Bronchial epithelial cell (primary cell): ENCODE measurements around the gene PNPLA5. TPM values are rescaled to one million over a fixed set of nuclear protein-coding genes. Genes with fewer than 3 reads are reported as not detected.

Experiments
- DNase-seq: peaks from one replicate; pipeline ENCODE4 v3.0.0-alpha.2; 2010; ENCODE audit warnings: low read depth
- FAIRE-seq: peaks from 2 replicates; lab custom pipeline; 2011; peaks lifted over from hg19 to GRCh38; lab: Jason Lieb, UNC
- H3K27me3 ChIP-seq: 2 replicates; pipeline ENCODE4 v1.5.1; 2011; ENCODE audit warnings: low read length; ENCODE audit not compliant: control insufficient read depth, insufficient read depth
- H3K36me3 ChIP-seq: 2 replicates; pipeline ENCODE4 v1.5.1; 2011; ENCODE audit warnings: low read length; ENCODE audit not compliant: control insufficient read depth, insufficient read depth
- H3K4me3 ChIP-seq: 2 replicates; pipeline ENCODE4 v1.5.1; 2011; ENCODE audit warnings: mild to moderate bottlenecking, low read depth, low read length, control low read depth
- total RNA-seq: library from RNA; depleted of rRNA; stranded (reverse); fragments of >200 nt; gene quantifications from 2 replicates; pipeline ENCODE4 v1.2.1, GENCODE V29; 2014
- TF ChIP-seq, protein P1 (sequence below): IDR thresholded peaks from 2 replicates; pipeline ENCODE4 v1.5.1; 2011; ENCODE audit warnings: mild to moderate bottlenecking, moderate library complexity, low read length, control low read depth, inconsistent platforms; ENCODE audit not compliant: insufficient read depth, severe bottlenecking

PNPLA5 gene
- total RNA-seq, 1 donor from 2014 or later: not detected

DNA sequence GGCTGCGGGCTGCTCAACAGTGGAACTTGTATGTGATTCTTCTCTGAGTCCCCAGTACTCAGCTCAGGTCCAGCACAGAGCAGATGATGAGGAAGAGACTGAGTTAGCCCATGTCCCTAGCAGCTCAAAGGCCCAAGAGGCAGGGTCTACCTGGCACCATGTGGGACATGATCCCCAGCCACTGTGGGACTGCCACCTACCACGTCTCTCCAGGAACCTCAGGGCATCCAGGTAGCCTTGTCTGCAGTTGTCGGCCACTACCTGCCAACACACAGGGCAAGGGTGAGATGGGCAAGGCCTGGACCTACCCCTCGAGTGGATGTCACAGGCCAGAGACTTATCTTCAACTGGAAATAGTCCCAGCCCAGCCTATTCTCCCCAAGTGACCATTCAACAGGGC is 4.4 kb downstream of the PNPLA5 start:
- no peaks in the 10 kb centered on the region for H3K36me3 ChIP-seq
- DNase-seq: no peak
- H3K4me3 ChIP-seq: no peak overlapping the region
- TF ChIP-seq, protein P1, sequence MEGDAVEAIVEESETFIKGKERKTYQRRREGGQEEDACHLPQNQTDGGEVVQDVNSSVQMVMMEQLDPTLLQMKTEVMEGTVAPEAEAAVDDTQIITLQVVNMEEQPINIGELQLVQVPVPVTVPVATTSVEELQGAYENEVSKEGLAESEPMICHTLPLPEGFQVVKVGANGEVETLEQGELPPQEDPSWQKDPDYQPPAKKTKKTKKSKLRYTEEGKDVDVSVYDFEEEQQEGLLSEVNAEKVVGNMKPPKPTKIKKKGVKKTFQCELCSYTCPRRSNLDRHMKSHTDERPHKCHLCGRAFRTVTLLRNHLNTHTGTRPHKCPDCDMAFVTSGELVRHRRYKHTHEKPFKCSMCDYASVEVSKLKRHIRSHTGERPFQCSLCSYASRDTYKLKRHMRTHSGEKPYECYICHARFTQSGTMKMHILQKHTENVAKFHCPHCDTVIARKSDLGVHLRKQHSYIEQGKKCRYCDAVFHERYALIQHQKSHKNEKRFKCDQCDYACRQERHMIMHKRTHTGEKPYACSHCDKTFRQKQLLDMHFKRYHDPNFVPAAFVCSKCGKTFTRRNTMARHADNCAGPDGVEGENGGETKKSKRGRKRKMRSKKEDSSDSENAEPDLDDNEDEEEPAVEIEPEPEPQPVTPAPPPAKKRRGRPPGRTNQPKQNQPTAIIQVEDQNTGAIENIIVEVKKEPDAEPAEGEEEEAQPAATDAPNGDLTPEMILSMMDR: no peak
- peak; percentile 40 for FAIRE-seq
- H3K27me3 ChIP-seq: peaks cover 16% of the 10 kb centered on the region

DNA sequence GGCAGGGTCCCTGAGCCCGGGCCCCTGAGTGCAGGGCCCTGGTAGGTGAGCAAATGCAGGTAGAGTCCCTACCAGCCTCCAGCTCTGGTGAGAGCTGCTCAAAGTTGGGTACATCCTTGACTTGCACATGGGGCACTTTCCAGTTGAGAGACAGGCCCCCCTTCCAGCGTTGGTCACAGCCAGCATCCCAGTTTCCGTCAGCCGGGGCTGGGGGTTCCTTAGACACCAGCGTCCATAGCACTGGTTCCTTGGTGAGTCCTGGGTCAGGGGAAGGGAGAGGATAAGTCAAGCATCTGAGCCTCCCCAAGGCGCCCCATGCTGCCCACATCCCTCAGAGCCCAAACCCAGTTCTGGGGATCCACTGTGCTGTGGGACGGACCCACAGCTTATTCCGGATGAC is 5.6 kb downstream of the PNPLA5 start:
- DNase-seq: no peak
- H3K4me3 ChIP-seq: no peak overlapping the region
- TF ChIP-seq, protein P1: no peak
- H3K27me3 ChIP-seq: peaks cover 7% of the 10 kb centered on the region
- no peak for FAIRE-seq
- H3K36me3 ChIP-seq: no peaks in the 10 kb centered on the region

DNA sequence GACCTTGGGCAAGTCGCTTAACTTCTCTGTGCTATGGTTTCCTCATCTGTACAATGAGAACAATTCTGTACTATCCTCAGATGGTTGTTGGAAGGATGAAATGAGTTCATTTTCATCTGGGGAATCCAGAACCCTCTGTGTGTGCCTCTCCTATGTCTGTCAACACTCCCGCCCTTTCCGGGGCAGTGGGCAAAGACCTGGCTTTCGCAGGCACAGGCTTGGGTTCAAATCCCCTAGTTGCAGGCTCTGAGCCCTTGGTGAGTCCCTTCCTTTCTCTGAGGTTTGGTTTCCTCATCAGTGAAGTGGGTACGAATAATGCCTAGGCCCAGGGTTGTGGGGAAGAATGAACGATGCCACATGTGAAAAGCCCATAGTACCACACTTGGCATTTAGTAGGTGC is 6.0 kb downstream of the PNPLA5 start:
- no peak for DNase-seq
- peaks cover 3% of the 10 kb centered on the region for H3K27me3 ChIP-seq
- no peak overlapping the region for H3K4me3 ChIP-seq
- FAIRE-seq: no peak
- TF ChIP-seq, protein P1: no peak
- H3K36me3 ChIP-seq: no peaks in the 10 kb centered on the region

DNA sequence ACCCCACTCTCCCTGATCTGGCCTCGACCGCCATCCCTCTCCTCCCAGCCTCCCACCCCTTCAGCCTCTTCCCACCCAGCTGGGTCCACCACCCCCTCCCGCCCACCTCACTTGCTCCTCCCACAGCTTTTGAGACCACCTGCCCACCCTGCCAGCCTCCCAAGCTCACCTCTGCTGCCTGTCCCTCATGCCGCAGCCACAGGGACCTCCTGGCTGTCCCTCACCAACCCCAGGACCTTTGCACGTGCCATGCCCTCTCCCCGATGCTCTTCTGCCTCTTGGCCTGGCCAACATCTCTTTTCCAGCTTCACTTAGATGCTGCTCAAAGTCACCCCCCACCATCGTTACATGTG is 6.5 kb downstream of the PNPLA5 start:
- Histone ChIP-seq H3K27me3 (no peaks in the 10 kb centered on the region), H3K4me3 (no peak overlapping the region), H3K36me3 (no peaks in the 10 kb centered on the region)
- no peak for FAIRE-seq
- no peak for DNase-seq
- TF ChIP-seq, protein P1: no peak

DNA sequence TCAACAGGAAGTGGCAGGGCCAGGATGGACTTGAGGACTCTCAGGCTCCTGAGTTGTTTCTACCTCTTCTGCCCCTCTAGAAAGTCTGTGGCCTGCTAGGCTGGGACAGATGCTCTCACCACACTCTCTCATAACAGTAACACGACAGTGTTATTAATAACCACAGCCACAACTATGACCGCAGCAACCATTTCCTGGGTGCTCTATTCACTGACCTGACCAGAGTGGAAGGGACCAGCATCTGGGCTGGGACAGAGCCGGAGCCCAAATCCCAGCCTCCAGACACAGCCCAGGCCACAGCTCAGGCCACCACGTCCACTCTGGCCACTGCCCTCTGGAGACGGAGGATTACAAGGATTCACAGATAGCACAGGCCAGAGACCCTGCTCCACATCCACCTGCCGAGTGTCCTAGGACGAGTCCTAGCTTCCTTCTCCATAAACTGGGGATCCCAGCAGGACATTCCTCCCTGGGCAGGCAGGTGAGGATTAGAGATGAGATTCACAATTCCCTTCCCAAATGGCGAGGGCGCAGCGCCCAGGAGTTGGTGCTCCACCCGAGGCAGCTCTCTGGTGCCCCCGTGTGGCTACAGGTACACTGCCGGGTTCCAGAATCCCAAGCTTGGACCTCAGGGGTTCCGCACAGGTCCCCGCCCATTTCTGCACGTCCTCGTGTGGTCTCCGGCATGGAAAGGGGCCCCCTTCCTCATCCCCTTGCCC is 7.1 kb downstream of the PNPLA5 start:
- no peaks in the 10 kb centered on the region for H3K36me3 ChIP-seq
- no peaks in the 10 kb centered on the region for H3K27me3 ChIP-seq
- TF ChIP-seq, protein P1: peak; percentile 91
- H3K4me3 ChIP-seq: no peak overlapping the region
- FAIRE-seq: no peak
- DNase-seq: peak; percentile 21

DNA sequence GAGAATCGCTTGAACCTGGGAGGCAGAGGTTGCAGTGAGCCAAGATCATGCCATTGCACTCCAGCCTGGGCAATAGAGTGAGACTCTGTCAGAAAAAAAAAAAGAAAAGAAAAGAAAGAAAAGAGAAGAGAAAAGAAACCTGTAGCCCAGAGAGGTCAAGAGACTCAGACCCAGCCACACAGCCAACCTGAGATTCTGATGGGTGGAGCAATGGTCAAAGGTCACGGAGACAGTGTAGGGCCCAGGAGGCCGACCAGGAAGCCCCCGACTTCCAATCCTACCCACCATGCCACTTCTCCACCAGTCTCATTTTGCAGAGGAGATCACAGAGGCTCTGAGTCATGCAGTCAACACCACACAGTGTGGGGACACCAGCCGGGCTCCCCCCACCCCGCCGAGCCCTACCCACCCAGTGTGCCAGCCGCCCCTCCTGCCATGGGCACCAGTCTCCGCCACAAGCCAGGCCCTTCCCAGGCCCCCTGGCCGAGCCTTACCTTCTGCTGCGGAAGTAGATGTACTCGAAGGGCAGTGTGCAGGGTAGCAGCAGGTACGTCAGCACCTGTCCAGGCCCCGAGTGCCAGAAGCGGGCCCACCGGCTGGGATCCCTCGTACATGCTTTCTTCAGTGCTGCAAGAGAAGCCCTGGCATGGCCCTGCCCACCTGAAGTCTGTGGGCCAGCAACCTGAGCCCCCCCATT is 7.9 kb downstream of the PNPLA5 start:
- TF ChIP-seq, protein P1: no peak
- Histone ChIP-seq H3K36me3 (no peaks in the 10 kb centered on the region), H3K27me3 (no peaks in the 10 kb centered on the region), H3K4me3 (no peak overlapping the region)
- DNase-seq (no peak), FAIRE-seq (no peak)
